K562 (cell line): Measurements from ENCODE around the gene ZNF749. TPM values are rescaled to one million over a fixed set of nuclear protein-coding genes. Genes with fewer than 3 reads are reported as not detected.
A peak's percentile ranks its signal among the peaks of the same experiment; 100 is the strongest.

Experiments
- CHCHD3 ChIP-seq: fragments of 250-450 bp; sonication (Bioruptor Pico); IDR thresholded peaks from 2 replicates; pipeline ENCODE4 v2.1.2; 2022; ENCODE audit warnings: mild to moderate bottlenecking
- E2F6 ChIP-seq, 2 experiments: IDR thresholded peaks; 2 replicates each; pipeline ENCODE4 v1.6.1; 2011; ENCODE audit warnings: borderline replicate concordance in 1 of 2, control low read depth in 1 of 2, low read depth in 1 of 2, low read length in 1 of 2, mild to moderate bottlenecking in 1 of 2, mixed read lengths in 1 of 2, moderate library complexity in 1 of 2; ENCODE audit not compliant: insufficient read depth in 1 of 2, insufficient read length in 1 of 2, poor library complexity in 1 of 2, severe bottlenecking in 1 of 2; ENCODE audit errors: extremely low read depth in 1 of 2
- FOXP1 ChIP-seq: sonication (generic); formaldehyde crosslinking; IDR thresholded peaks from 2 replicates; pipeline ENCODE4 v1.8.0; 2022; ENCODE audit warnings: mild to moderate bottlenecking, missing genetic modification reagents
- HLTF ChIP-seq: fragments of 450-650 bp; IDR thresholded peaks from 2 replicates; pipeline ENCODE4 v1.6.1; 2016
- IRF9 ChIP-seq: fragments of 450-650 bp; IDR thresholded peaks from 2 replicates; pipeline ENCODE4 v1.6.1; 2016; ENCODE audit warnings: missing biosample characterization, missing genetic modification characterization
- MCM5 ChIP-seq: fragments of 450-650 bp; IDR thresholded peaks from 2 replicates; pipeline ENCODE4 v1.6.1; 2016; ENCODE audit warnings: low read depth
- MCM7 ChIP-seq, 2 experiments: fragments of 450-650 bp; IDR thresholded peaks; 2 replicates each; pipeline ENCODE4 v1.6.1; 2016 to 2018
- NR4A1 ChIP-seq, 2 experiments: fragments of 250-450 bp in 1 of 2; fragments of 450-650 bp in 1 of 2; sonication (Bioruptor Pico) in 1 of 2; IDR thresholded peaks; 2 replicates each; pipeline versions ENCODE4 v1.4.0 to v1.6.1; 2016 to 2020; ENCODE audit warnings: mild to moderate bottlenecking in 2 of 2, missing compliant biosample characterization in 1 of 2, missing genetic modification characterization in 1 of 2, moderate library complexity in 1 of 2
- PHTF2 ChIP-seq: fragments of 250-450 bp; sonication (Bioruptor Pico); IDR thresholded peaks from 2 replicates; pipeline ENCODE4 v1.5.0; 2021; ENCODE audit warnings: mild to moderate bottlenecking
- PREB ChIP-seq: sonication (generic); formaldehyde crosslinking; IDR thresholded peaks from 2 replicates; pipeline ENCODE4 v1.8.1; 2023; ENCODE audit warnings: mild to moderate bottlenecking, missing genetic modification reagents
- RBM25 ChIP-seq: fragments of 200-400 bp; formaldehyde crosslinking; IDR thresholded peaks from 2 replicates; pipeline ENCODE4 v1.6.1; 2018; ENCODE audit warnings: low read length, low read depth, moderate library complexity; ENCODE audit not compliant: severe bottlenecking
- SAP30 ChIP-seq: fragments of 200-600 bp; sonication (generic); IDR thresholded peaks from 2 replicates; pipeline ENCODE4 v1.6.1; 2012; ENCODE audit warnings: borderline replicate concordance, low read depth, mild to moderate bottlenecking, moderate library complexity, low read length, control low read depth, inconsistent platforms; ENCODE audit not compliant: insufficient read depth, poor library complexity, severe bottlenecking
- STAG1 ChIP-seq: sonication (generic); formaldehyde crosslinking; IDR thresholded peaks from 2 replicates; pipeline ENCODE4 v1.5.0; 2020; ENCODE audit warnings: missing genetic modification reagents, borderline replicate concordance
- TGIF2 ChIP-seq: sonication (generic); formaldehyde crosslinking; IDR thresholded peaks from 2 replicates; pipeline ENCODE4 v1.8.1; 2022; ENCODE audit warnings: mild to moderate bottlenecking, missing genetic modification reagents, moderate library complexity
- USF1 ChIP-seq: sonication (generic); formaldehyde crosslinking; IDR thresholded peaks from 2 replicates; pipeline ENCODE4 v1.9.0; 2022; ENCODE audit warnings: mild to moderate bottlenecking, missing genetic modification reagents
- ZBTB26 ChIP-seq: fragments of 450-650 bp; formaldehyde crosslinking; IDR thresholded peaks from 2 replicates; pipeline ENCODE4 v1.4.0; 2022; ENCODE audit warnings: missing genetic modification characterization
- ZFP91 ChIP-seq: sonication (generic); formaldehyde crosslinking; IDR thresholded peaks from 2 replicates; pipeline ENCODE4 v1.8.0; 2022; ENCODE audit warnings: mild to moderate bottlenecking, missing genetic modification reagents
- polyA plus RNA-seq, 8 experiments: library from polyadenylated mRNA; depleted of rRNA in 4 of 8; stranded (reverse) in 5 of 8; unstranded in 3 of 8; fragments of >200 nt; fragmentation: Nextera tagmentation in 2 of 8; fragmentation: Illumina TruSeq in 1 of 8; extraction: Ambion mirVana in 2 of 8; extraction: Trizol in 1 of 8; gene quantifications; 2 replicates each; pipeline versions ENCODE4 v1.2.1 to v1.2.3, GENCODE V29; 2011 to 2014; ENCODE audit warnings: inconsistent platforms in 1 of 8, missing spikeins in 1 of 8
- total RNA-seq, 7 experiments: library from RNA; depleted of rRNA in 6 of 7; stranded (reverse); fragments of >200 nt in 6 of 7; fragmentation: Illumina TruSeq in 2 of 7; extraction: Trizol in 2 of 7; gene quantifications; 2 replicates each; pipeline versions ENCODE4 v1.2.1 to v1.2.3, GENCODE V29; 2011 to 2021; ENCODE audit warnings: low replicate concordance in 1 of 7

ZNF749 gene
- total and polyA plus RNA-seq, 9 of the 15 experiments (the other 6 are each of a cell fraction or from before 2014, with no cell fraction given): 5.3 to 33.2 (median 15.0) TPM

GRCh38 chr19:57435062-57435978 is at the start of gene ZNF749 (continued):
- TF ChIP-seq NR4A1 (CRISPR knock-in tag; IDR thresholded peaks at IDR 0.05) (no peak), NR4A1 (tag; IDR thresholded peaks at IDR 0.05) (no peak), RBM25 (no peak), E2F6 (IDR thresholded peaks at IDR 0.05; ENCODE audit: borderline replicate concordance in 1 of 2, extremely low read depth in 1 of 2, insufficient read depth in 1 of 2, insufficient read length in 1 of 2, low read depth in 1 of 2, low read length in 1 of 2, poor library complexity in 1 of 2, severe bottlenecking in 1 of 2) (peak; percentile 36 to 62), PREB (no peak), CHCHD3 (no peak), SAP30 (peak; percentile 42), MCM5 (no peak), ZFP91 (CRISPR knock-in tag) (no peak), IRF9 (no peak), PHTF2 (CRISPR knock-in tag) (no peak), USF1 (CRISPR knock-in tag) (no peak), HLTF (no peak), ZBTB26 (CRISPR knock-in tag) (no peak), STAG1 (no peak), FOXP1 (CRISPR knock-in tag) (no peak), TGIF2 (CRISPR knock-in tag) (no peak), MCM7 (IDR thresholded peaks at IDR 0.05) (no peak)
